HG03135 (cell line): ENCODE results near the gene PLD5.
A peak's percentile ranks its signal among the peaks of the same experiment; 100 is the strongest.
"Not testable (repeated sequence)": the region's sequence is repeated elsewhere in the genome, so short reads cannot be mapped to it uniquely, and the experiment has no call there.

ENCODE experiments used
- ATAC-seq: cut with Tn5 transposase; IDR thresholded peaks from one replicate; pipeline ENCODE4 v1.9.1; 2021; ENCODE audit warnings: mild to moderate bottlenecking, moderate library complexity; ENCODE audit not compliant: unreplicated experiment

Gene PLD5

GRCh38 chr1:242288067-242288466 lies 236.4 kb downstream of the PLD5 start:
- ATAC-seq = not testable (repeated sequence)

GRCh38 chr1:242282758-242283485 lies 241.6 kb downstream of the PLD5 start:
- not testable (repeated sequence) for ATAC-seq

GRCh38 chr1:242278406-242278805 lies 246.1 kb downstream of the PLD5 start:
- not testable (repeated sequence) for ATAC-seq

- not testable (repeated sequence) for ATAC-seq
Observed at GRCh38 chr1:242276769-242277168, 247.7 kb downstream of the PLD5 start.

GRCh38 chr1:242267004-242267403 lies 257.5 kb downstream of the PLD5 start:
- not testable (repeated sequence) for ATAC-seq

- not testable (repeated sequence) for ATAC-seq
Observed at GRCh38 chr1:242264419-242264818, 260.1 kb downstream of the PLD5 start.

GRCh38 chr1:242245255-242245654 lies 279.2 kb downstream of the PLD5 start:
- ATAC-seq = no peak

GRCh38 chr1:242243472-242243871 lies 281.0 kb downstream of the PLD5 start:
- peak; percentile 98 for ATAC-seq

GRCh38 chr1:242242983-242243382 lies 281.5 kb downstream of the PLD5 start:
- ATAC-seq = no peak

GRCh38 chr1:242241936-242242335 lies 282.6 kb downstream of the PLD5 start:
- no peak for ATAC-seq

- no peak for ATAC-seq
Observed at GRCh38 chr1:242240691-242241090, 283.8 kb downstream of the PLD5 start.

- ATAC-seq = no peak
Observed at GRCh38 chr1:242240077-242240476, 284.4 kb downstream of the PLD5 start.

GRCh38 chr1:242239398-242239797 lies 285.1 kb downstream of the PLD5 start:
- ATAC-seq = no peak

- no peak for ATAC-seq
Observed at GRCh38 chr1:242237051-242237450, 287.4 kb downstream of the PLD5 start.

GRCh38 chr1:242228991-242229390 lies 295.5 kb downstream of the PLD5 start:
- no peak for ATAC-seq

GRCh38 chr1:242225767-242226573 lies 298.5 kb downstream of the PLD5 start:
- no peak for ATAC-seq

- not testable (repeated sequence) for ATAC-seq
Observed at GRCh38 chr1:242224878-242225766, 299.4 kb downstream of the PLD5 start.

GRCh38 chr1:242224461-242224860 lies 300.0 kb downstream of the PLD5 start:
- no peak for ATAC-seq

GRCh38 chr1:242219905-242220304 lies 304.6 kb downstream of the PLD5 start:
- no peak for ATAC-seq

GRCh38 chr1:242219298-242219901 lies 305.1 kb downstream of the PLD5 start:
- no peak for ATAC-seq

GRCh38 chr1:242216368-242216767 lies 308.1 kb downstream of the PLD5 start:
- ATAC-seq = no peak
